ENCODE measurements around the gene SLC8A1.

SLC8A1 gene

DNA sequence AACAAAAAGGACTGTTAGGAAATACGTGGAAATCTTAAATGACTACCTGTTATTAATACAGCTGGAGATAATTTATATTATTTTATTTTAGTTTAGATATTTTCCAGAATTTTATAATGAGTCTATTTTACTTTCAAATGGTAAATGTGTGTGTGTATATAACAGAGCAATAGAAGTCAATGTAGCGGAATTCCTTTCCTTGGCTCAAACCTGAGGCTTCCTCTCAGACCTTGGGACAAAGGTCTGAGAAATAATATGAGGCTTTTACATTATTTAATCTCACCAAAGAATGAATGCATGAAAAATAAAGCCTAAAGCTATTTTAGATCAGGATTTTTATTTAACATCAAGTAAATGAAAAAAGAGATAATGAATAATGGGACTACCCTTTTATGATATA is 65.7 kb downstream of the SLC8A1 start:
- DNase-seq (ENCODE audit: low read depth), result no peak

DNA sequence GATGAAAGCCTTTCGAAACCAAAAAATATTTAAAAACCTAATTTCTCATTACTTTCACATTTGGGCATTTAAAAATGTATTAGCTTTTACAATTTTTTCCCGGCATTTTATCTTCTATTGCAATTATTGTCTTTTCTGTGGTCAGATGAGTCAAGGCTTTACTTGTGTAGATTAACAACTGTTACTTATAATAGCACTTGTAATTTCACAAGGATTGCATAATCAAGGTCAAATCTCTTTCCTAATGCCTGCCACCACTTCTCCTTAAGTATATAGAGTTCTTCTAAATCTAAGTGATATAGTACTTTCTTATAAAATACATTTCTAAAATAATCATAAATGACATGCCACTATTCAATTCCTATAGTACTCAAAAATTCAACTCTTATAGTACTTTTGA is 67.2 kb downstream of the SLC8A1 start:
- DNase-seq (ENCODE audit: low read depth), result peak; percentile 92

DNA sequence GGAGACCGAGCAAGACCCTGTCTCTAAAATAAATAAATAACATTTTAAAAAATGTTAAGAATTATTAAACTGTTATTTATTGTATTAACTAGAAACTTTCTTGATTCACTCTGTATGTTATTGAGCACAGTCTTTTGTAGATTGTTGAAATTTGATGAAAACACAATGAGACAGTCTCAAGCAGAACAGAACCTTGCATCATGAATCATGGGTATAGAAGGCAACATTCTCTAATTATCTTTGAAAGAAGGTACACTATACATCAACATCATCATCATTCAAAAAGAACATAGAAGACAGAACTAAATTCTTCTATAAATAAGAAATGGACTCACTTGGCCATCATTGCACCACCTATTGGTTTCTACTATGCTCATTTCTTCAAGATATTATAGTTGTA is 67.7 kb downstream of the SLC8A1 start:
- DNase-seq (ENCODE audit: low read depth), result no peak

DNA sequence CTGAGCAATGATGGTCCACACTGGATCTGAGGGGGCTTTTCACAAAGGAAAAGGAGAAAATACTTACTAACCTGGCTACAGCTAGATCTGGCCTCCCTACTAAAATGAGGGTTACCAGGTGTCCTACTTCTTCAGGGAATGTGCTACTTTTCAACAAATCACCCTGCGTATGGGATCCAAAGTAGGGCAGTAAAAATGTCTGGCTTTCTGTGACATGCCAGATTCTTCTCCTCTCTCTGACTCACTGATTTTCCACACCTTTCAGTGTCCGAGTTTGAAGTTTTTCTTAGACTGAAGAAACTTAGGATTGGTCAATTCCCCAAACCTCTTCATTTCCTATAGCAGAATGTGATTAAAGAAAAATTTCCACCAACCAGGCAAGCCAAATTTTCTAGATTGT is 71.2 kb downstream of the SLC8A1 start:
- DNase-seq (ENCODE audit: low read depth), result no peak

DNA sequence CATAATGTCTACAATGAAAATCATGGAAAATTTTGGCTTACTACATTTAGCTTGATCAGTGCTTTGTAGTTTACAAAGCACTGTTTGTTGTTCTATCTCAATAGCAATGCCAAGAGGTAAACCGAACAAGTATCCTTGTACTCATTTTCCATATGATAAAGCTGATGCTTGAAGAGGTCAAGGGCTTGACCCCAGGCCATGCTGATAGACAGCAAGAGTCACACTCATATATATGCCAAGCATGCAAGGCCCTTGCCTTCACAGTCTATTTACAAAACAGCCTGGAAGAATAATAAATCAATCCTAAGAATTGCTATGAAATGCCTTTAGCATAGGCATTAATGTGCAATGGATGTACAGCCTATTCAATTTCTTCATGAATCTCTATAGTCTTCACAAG is 71.8 kb downstream of the SLC8A1 start:
- DNase-seq (ENCODE audit: low read depth), result no peak

DNA sequence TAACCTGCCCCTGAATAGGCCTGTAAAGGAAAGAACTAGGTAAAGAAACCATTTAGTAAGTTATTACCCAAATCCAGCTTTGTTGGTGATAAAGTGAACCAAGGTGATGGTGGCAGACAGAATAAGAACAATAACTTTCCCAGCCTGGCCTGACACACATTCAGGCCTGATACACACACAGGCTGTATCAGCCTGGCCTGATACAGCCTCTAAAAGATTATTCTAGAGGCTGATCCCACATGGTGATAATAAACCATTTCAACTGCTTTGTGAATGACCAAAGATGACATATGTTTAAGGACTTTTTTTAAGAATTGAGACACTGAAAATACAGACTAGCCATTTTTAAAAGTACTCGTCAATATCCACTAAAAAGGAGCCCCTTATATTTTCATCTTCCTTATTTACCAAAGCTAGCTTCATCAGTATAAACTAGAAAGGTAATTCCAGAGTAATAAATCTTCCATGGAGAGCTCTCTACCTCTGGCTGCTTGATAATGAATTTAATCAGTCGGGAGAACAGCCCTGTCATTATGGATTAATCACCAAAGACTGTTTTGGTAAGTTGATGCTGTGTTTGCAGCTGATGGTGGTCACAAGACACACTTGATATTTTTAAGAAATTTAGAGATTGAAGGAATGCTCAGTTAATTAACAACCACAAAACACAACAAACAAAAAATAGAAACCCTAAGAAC is 77.2 kb downstream of the SLC8A1 start:
- DNase-seq (ENCODE audit: low read depth), result no peak

DNA sequence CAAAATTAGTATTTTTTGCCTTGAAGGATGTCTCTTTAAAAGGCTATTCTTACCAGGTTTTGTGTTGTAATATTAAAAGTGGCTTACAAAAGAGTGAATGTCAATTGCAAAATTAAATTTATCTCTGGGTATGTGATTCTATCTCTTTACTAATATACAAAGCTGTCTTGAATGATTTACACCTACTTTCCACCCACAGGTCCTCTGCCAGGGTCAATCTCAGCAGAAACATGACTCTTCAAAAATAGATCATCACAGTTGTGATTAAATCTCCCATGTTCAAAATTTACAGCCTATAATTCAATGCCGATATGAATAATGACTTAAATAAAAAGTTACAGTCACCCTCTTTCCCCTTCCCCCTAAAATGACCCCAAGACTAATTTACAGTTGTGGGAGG is 78.8 kb downstream of the SLC8A1 start:
- peak; percentile 7 for DNase-seq (ENCODE audit: low read depth)

DNA sequence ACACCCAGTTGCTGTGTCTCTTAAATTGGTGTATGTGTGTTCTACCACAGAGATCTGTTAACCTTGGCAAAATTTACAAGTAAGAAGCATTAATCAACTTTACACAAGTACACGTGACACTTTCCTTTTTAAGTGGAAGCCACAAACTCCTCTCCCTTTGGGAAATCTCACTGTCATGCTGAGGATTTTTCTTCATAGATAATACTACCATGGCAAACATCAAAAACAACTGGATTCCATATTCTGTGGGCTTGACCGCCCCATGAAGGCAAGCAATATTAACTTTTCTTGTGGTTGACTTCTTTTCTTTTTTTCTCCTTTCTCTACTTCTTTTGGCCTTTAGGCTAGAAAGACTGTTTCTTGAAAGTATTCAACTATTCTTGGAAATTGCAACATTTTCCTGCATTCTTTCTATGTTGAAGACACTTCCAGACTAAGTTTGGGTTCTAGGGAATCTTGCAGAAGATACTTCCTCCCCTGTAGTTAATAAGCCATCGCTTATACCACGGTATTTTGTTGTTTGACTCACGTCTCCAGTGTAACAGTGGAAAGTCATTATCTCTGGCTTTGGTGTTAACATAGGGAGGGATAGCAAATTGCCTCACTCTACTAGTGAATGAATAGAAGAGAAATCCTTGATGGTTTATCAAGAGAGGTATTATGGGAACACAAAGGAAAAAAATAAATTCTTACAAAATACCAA is 79.5 kb downstream of the SLC8A1 start:
- peak; percentile 76 for DNase-seq (ENCODE audit: low read depth)

DNA sequence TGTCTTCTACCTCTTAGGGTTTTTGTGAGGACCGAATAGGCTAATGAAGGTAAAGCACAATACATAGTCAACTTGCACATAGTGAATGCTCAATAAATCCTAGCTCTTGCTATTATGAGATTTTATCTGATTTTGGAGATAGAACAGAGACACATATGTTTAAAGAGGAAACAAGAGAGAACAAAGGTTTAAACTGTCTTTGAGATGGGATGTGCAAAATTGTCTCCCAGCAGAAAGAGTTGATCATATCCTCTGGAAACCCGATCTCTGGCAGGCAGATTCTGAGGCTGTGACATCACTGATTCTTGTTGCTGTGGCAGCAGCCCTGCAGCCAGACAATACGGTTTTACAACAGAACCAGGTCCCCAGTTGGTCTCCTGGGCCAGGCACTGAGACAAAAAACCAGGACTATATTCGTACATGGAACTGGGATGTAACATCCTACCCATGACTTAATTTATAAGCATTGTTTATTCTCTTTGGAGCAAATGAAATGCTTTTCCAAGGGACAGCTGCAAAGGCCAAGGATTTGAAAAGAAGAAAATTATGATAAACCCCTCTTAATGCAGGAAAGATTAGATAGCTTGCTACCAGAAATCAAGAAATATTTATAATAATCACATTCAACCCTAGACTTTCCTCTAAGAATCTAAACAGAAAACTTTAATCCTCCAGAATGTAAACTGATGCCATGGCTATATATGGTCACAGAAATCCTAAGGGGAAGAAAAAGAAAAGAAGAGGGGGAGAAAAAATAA is 80.2 kb downstream of the SLC8A1 start:
- peak; percentile 36 for DNase-seq (ENCODE audit: low read depth)

DNA sequence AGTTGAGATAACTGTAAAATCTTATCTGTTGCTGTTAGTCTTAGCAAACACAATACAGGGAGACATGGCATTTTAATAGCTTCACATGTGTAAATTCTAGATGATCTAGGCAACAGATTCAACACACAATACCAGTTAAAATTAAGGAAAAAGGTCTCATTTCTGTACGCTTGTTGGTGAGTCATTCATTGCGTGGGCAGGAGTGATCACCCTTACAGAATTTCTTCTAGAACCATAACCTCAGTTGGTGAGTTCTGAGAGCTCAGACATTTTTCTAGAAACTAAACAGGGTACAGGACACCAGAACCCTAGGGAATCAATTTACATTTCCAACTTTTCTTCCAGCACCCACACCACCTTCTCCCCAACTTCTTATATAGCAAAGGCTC is 81.9 kb downstream of the SLC8A1 start:
- DNase-seq (ENCODE audit: low read depth), result peak; percentile 44

DNA sequence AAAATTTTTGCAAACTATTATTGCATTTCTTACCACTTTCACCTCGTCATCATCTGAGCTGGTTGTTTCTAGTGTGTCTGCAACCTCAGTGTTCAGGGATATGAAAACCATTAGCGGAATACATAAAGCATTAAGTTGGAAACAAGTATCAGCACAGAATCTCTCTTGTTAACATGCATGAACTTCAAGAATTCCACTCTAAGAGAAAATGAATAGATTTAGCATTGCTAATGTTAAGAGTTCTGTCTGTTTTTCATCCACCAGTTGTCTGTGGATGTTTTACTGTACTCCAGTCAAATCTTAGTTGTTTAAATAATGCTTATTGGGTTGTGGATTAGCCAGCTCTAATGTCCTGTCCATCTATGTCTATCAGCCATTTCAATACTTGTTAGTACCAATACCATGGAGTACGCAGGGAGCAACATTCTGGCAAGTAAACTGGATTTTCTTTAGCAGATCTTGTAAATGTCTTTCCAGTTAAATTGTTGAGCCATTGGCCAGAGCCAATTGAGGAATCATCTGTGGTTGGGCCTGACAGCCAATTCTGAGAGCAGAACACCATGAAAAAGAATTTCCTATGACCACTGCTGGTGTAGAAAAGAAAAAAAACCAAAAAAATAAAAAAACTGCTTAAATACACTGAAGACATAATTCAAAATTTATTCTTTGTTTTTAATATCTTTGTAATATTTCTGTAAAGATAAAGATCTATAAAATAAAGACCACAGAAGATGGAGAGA is 82.5 kb downstream of the SLC8A1 start:
- DNase-seq (ENCODE audit: low read depth), result no peak

DNA sequence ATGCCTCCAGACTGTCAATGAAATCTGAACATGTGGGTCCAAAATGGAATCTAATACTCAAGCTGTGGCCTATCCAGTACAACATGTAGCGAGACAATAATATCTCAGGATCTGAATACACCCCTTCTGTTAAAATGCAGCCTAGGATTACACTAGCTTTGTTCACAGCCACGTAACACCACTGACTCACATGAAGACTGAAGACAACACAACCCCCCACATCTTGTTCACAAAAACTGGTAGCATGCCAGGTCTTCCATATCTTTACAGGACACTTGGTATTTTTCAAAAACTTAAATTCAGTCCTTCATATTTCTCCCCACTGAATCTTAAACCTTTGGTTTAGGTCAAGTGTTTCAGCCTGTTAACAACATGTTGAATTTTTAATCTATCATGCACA is 84.2 kb downstream of the SLC8A1 start:
- peak; percentile 74 for DNase-seq (ENCODE audit: low read depth)

DNA sequence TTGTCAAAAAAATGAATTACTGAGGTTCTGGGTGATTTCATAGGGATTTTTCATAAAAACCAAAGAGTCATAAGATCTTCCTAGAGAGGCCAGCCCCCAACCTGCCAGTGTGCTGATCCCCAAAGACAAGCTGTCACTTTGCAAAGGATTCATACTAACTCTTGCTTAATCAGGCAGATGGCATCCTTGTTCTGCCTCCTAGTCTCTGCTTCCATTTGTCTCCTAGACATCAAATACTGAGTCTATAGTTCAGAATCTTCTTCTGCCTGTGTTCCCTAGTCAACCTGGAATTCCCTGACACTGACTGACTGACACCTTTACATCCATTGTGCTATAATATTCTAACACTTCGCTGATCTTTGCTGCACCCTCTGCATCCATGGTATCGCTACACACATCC is 84.9 kb downstream of the SLC8A1 start:
- DNase-seq (ENCODE audit: low read depth), result no peak

DNA sequence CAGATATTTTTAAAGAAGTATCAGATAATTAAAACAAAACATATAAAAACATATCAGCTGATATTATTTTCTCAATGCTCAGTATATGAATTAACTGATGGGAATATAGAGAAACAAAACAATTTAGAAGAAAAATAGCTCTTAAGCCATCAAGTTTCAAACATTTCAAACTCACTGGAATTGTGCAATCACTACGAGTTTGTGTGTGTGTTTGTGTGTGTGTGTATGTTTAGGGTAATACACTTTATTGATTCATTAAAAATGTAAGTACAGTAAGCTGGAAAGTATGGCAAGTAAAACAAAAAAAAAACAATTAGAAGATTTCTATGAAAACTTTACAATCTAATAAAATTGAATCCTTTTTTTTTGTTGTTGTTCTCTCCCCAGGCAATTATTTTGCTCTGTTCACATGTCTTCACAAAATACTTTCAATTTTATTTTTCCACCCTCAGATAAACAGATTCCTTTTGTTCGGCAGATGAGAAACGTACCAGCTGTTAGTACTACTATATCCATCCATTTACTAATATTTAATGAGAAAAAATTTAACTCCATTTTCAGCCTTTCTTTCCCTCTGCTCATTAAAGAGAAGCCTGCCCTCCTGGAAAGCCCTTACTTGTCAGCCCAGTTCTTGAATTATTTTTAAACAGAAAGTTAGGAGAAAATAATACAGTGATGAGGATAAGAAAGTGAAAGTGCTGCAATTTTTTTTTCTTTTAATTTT is 87.6 kb downstream of the SLC8A1 start:
- peak; percentile 50 for DNase-seq (ENCODE audit: low read depth)

DNA sequence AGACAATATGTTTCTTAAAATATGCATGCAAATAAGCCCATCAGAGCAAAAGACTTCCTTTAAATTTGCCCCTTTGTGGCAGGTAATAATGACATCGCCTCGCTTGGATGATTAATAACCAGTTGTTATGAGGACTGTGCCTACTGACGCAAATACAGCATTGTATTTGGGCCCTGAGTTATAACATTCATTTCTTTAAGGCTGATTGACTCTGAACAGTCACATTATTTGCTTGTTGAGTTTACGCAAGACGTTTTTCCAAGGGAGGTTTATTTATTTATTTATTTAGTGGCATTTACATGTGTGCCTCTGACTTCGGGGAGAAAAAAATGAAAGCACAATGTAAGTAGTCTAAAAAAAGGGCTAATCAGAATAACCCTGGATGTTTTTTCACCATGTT is 88.3 kb downstream of the SLC8A1 start:
- DNase-seq (ENCODE audit: low read depth), result no peak

DNA sequence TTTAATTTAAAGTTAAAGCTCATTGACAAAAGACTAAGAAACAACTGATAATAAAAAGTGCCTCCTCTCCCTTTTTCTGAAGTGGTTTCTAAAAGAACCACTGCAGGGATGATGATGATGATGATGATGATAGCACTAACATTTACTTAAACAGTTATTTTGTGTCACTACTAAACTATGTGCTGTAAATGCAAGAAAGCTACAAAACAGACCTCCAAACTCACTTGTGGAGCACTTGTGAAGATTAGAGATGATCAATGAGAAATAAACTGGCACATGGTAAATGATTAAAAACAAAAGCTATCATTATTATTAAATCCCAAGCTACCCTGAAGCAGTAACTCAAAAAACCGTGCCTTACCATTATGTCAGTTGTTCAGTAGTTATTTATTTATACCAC is 88.7 kb downstream of the SLC8A1 start:
- DNase-seq (ENCODE audit: low read depth), result no peak

DNA sequence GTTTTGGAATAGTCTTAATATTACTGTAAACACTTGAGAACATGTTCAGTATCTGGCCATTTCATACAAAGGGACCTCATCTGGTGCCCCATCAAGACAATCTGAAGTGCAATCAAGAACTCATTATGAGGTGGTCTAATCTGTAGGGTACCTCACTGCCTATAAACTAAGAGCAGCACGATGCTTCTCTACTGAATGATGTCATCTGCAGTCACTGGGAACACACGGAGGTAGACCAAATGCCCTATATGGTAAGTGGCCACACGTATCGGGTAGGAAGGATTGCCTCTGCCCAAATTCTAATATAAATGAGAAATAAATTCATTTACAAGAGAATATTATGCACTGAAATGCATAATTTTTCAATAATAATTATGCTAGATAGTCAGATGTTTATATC is 90.4 kb downstream of the SLC8A1 start:
- DNase-seq (ENCODE audit: low read depth), result no peak

DNA sequence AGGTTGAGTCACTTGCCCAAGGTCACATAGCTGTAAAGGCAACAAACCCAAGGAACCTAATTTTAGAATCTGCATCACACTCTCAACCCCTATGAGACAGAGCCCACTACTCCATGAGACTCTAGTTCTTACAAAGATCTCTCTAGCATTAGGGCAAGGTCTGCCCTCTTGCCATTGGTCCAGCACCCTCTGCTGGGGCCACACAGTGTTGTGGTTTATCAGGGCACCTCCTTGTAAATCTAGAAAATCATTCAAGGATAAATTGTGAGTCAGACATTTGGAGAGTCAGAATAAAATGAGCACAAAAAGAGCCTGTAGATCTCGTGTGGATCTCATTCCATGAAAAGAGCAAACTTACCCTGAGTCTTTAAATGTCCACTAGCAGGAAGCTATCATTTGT is 91.2 kb downstream of the SLC8A1 start:
- DNase-seq (ENCODE audit: low read depth), result no peak

DNA sequence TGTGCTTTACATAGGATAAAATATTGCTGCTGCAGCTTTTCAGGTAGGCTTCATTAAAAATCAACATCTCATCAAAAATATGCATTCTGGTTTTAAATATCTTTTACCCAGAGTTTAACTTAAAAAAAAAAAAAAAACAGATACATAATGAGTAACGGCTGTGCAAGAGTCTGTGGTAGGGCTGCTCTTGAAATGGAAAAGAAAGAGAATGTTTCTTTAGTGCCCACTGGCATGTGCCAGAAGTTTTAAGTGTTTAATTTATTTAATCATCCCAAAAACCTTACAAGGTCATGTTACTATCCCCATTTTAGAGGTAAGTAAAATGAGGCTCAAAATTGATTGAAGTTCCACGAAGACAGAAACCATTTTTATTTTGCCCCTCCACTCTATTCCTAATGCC is 92.1 kb downstream of the SLC8A1 start:
- DNase-seq (ENCODE audit: low read depth), result no peak

DNA sequence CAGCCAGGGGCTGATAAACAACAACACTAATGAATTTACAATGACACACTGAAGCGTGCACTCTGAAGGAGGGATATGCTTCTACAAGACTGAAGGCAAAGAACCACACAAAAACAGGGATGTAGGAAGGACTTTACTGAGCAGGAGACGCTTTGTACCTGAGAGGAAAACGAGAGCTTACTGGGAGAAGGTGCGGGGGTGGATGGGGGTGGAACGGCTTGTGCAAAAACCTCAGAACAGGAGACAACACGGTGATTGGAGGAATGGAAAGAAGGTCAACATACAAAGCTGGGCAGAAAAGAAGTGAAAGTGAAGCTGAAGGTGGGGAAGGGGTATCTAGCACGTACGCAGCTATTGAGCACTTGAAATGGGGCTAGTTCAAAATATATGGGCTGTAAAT is 93.1 kb downstream of the SLC8A1 start:
- DNase-seq (ENCODE audit: low read depth), result no peak

DNA sequence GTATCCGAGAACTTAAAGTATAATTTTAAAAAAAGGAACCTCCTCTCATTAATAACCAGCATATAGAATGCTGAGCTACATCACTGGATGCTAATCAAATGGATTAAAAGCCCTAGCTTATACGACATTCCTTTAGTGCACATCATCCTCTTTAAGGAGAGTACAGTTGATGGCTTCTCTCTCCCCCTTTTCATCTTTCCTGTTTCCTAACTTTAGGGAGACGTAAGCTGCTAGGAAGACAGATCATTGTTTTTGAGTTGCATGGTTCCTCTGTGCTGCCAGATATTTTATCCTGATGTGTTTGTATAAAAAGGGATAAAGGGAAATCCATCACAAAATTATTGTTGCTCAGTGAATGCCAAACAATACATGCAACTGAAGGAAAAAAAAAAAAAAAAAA is 94.2 kb downstream of the SLC8A1 start:
- DNase-seq (ENCODE audit: low read depth), result peak; percentile 54

DNA sequence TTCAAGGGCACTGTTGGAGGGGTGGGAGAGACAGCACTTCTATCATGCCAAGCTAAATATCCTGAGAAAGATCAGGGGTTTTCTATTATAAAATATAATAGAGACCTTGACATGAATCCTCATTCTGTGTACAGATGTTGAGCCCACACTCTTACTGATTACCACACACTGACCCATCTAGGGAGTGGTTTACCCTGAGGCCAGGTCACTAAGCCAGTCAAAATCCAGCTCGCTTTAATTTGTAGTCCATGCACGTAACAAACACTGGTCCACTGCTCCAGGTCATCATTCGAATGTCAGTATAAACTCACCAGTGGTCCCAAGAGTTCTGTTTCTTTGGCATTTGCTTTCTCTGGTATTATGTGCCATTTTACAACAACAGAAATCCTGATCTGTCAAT is 96.4 kb downstream of the SLC8A1 start:
- no peak for DNase-seq (ENCODE audit: low read depth)

Data from amniotic epithelial cell (primary cell).